ENCODE data around the gene SLC24A3.

DNA sequence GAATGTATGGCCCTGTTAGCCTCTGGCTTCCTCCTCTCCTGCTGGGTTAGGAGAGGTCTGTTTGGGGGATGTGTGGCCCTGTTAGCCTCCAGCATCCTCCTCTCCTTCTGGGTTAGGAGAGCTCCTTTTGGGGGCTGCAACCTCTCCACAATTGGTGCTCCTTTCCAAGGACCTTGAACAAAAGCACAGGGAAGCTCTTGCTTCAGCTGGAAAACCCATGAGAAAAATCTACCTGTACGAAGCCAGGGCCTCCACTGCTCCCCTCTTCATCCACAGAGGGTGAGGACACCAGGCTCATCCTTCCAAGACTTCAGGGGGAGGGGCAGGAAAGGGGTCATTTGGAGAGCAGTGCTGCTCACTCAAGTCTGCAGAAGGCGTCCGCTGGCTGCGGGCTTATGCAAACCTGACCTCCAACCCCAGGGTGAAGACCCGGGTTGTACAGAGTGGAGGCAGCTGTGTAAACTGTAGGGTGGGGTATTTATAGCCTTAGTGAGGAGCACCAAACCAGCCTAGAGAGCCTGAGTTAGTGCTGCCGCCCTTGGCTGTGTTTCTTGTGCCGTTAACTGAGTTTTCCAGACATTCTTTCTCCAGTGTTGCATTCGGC lies 62.1 kb downstream of the SLC24A3 start:
- TF ChIP-seq, protein P1, sequence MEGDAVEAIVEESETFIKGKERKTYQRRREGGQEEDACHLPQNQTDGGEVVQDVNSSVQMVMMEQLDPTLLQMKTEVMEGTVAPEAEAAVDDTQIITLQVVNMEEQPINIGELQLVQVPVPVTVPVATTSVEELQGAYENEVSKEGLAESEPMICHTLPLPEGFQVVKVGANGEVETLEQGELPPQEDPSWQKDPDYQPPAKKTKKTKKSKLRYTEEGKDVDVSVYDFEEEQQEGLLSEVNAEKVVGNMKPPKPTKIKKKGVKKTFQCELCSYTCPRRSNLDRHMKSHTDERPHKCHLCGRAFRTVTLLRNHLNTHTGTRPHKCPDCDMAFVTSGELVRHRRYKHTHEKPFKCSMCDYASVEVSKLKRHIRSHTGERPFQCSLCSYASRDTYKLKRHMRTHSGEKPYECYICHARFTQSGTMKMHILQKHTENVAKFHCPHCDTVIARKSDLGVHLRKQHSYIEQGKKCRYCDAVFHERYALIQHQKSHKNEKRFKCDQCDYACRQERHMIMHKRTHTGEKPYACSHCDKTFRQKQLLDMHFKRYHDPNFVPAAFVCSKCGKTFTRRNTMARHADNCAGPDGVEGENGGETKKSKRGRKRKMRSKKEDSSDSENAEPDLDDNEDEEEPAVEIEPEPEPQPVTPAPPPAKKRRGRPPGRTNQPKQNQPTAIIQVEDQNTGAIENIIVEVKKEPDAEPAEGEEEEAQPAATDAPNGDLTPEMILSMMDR (IDR thresholded peaks at IDR 0.05; ENCODE audit: poor library complexity): no peak
- TF ChIP-seq EZH2 (IDR thresholded peaks at IDR 0.05; ENCODE audit: borderline replicate concordance): no peak
- TF ChIP-seq EZH2phosphoT487 (IDR thresholded peaks at IDR 0.05; ENCODE audit: low read depth, severe bottlenecking, unreplicated experiment): no peak
